C4-2B (cell line): ENCODE results near the gene C1orf174.

Experiments used
- CTCF ChIP-seq: fragments of 450-650 bp; conservative IDR thresholded peaks from 2 replicates; pipeline ENCODE4 v1.5.1; 2017; ENCODE audit warnings: mild to moderate bottlenecking
- ZFX ChIP-seq: fragments of 450-650 bp; IDR thresholded peaks from 2 replicates; pipeline ENCODE4 v1.6.1; 2017

- TF ChIP-seq CTCF (no peak), ZFX (no peak)
Observed at GRCh38 chr1:3896396-3897000, 3.6 kb downstream of the C1orf174 start.
